ACC112 (cell line): ENCODE data around the gene DHX16.

Experiments
- H2AFZ ChIP-seq: fragments of 200-600 bp; sonication (generic); one replicate; pipeline ENCODE4 v1.6.0; 2017; ENCODE audit warnings: antibody characterized with exemption, low read length; ENCODE audit not compliant: unreplicated experiment
- H3K27ac ChIP-seq: fragments of 200-600 bp; sonication (generic); 2 replicates; pipeline ENCODE4 v1.5.1; 2014; ENCODE audit warnings: low read depth, mild to moderate bottlenecking, antibody characterized with exemption, low read length, moderate library complexity
- H3K27me3 ChIP-seq: fragments of 200-600 bp; sonication (generic); 2 replicates; pipeline ENCODE4 v1.6.1; 2014; ENCODE audit warnings: mild to moderate bottlenecking, antibody characterized with exemption, low read length, moderate library complexity, mixed read lengths; ENCODE audit not compliant: insufficient read depth
- H3K36me3 ChIP-seq: fragments of 200-600 bp; sonication (generic); 2 replicates; pipeline ENCODE4 v1.6.1; 2016; ENCODE audit warnings: mild to moderate bottlenecking, antibody characterized with exemption, low read length, moderate library complexity, mixed read lengths; ENCODE audit not compliant: insufficient read depth
- H3K4me1 ChIP-seq: fragments of 200-600 bp; sonication (generic); one replicate; pipeline ENCODE4 v1.6.1; 2016; ENCODE audit warnings: low read length, mixed read lengths; ENCODE audit not compliant: insufficient read depth, unreplicated experiment, control insufficient read depth
- H3K4me3 ChIP-seq: fragments of 200-600 bp; sonication (generic); 2 replicates; pipeline ENCODE4 v1.5.1; 2014; ENCODE audit warnings: mild to moderate bottlenecking, low read depth, low read length
- H3K79me2 ChIP-seq: fragments of 200-600 bp; sonication (generic); one replicate; pipeline ENCODE4 v1.6.0; 2016; ENCODE audit warnings: low read length; ENCODE audit not compliant: control insufficient read depth, unreplicated experiment, insufficient read depth

The DHX16 gene

GRCh38 chr6:30714263-30714662 lies 41.5 kb upstream of the DHX16 start:
- peaks cover 48% of the 10 kb centered on the region for H3K36me3 ChIP-seq

GRCh38 chr6:30712441-30712945 lies 39.7 kb upstream of the DHX16 start:
- Histone ChIP-seq H2AFZ (no peak overlapping the region), H3K79me2 (peaks cover 20% of the 10 kb centered on the region), H3K27me3 (no peaks in the 10 kb centered on the region), H3K4me1 (peaks cover 10% of the 10 kb centered on the region), H3K4me3 (no peak overlapping the region), H3K36me3 (peaks cover 50% of the 10 kb centered on the region), H3K27ac (no peak overlapping the region)

More at GRCh38 chr6:30714263-30714662, 41.5 kb upstream of the DHX16 start:
- H3K27ac ChIP-seq, result no peak overlapping the region
- H3K4me1 ChIP-seq, result peaks cover 17% of the 10 kb centered on the region
- H3K4me3 ChIP-seq, result no peak overlapping the region
- H3K27me3 ChIP-seq, result no peaks in the 10 kb centered on the region
- peaks cover 29% of the 10 kb centered on the region for H3K79me2 ChIP-seq
- no peak overlapping the region for H2AFZ ChIP-seq

GRCh38 chr6:30711758-30712380 lies 39.1 kb upstream of the DHX16 start:
- peaks cover 50% of the 10 kb centered on the region for H3K36me3 ChIP-seq
- no peaks in the 10 kb centered on the region for H3K27me3 ChIP-seq
- no peak overlapping the region for H3K27ac ChIP-seq
- H3K4me3 ChIP-seq, result no peak overlapping the region
- H3K4me1 ChIP-seq, result peaks cover 10% of the 10 kb centered on the region
- no peak overlapping the region for H2AFZ ChIP-seq
- H3K79me2 ChIP-seq, result peaks cover 19% of the 10 kb centered on the region

GRCh38 chr6:30709101-30709868 lies 36.5 kb upstream of the DHX16 start:
- H3K36me3 ChIP-seq, result peaks cover 41% of the 10 kb centered on the region
- H2AFZ ChIP-seq, result no peak overlapping the region
- H3K27ac ChIP-seq, result no peak overlapping the region
- no peaks in the 10 kb centered on the region for H3K79me2 ChIP-seq
- no peaks in the 10 kb centered on the region for H3K27me3 ChIP-seq
- no peaks in the 10 kb centered on the region for H3K4me1 ChIP-seq
- H3K4me3 ChIP-seq, result no peak overlapping the region

GRCh38 chr6:30707281-30707850 lies 34.6 kb upstream of the DHX16 start:
- no peak overlapping the region for H3K27ac ChIP-seq
- H3K27me3 ChIP-seq, result no peaks in the 10 kb centered on the region
- H3K36me3 ChIP-seq, result peaks cover 31% of the 10 kb centered on the region
- no peaks in the 10 kb centered on the region for H3K4me1 ChIP-seq
- no peak overlapping the region for H3K4me3 ChIP-seq
- no peaks in the 10 kb centered on the region for H3K79me2 ChIP-seq
- H2AFZ ChIP-seq, result no peak overlapping the region

GRCh38 chr6:30705620-30706019 lies 32.8 kb upstream of the DHX16 start:
- H3K27me3 ChIP-seq, result no peaks in the 10 kb centered on the region
- no peak overlapping the region for H2AFZ ChIP-seq
- H3K36me3 ChIP-seq, result peaks cover 14% of the 10 kb centered on the region
- no peaks in the 10 kb centered on the region for H3K4me1 ChIP-seq
- H3K79me2 ChIP-seq, result no peaks in the 10 kb centered on the region
- no peak overlapping the region for H3K4me3 ChIP-seq
- no peak overlapping the region for H3K27ac ChIP-seq

GRCh38 chr6:30703821-30704220 lies 31.0 kb upstream of the DHX16 start:
- no peak overlapping the region for H3K4me3 ChIP-seq
- no peak overlapping the region for H2AFZ ChIP-seq
- H3K27ac ChIP-seq, result no peak overlapping the region
- no peaks in the 10 kb centered on the region for H3K79me2 ChIP-seq
- H3K36me3 ChIP-seq, result peaks cover 10% of the 10 kb centered on the region; the same call in 1 of the 2 replicates
- no peaks in the 10 kb centered on the region for H3K4me1 ChIP-seq
- H3K27me3 ChIP-seq, result no peaks in the 10 kb centered on the region

- Histone ChIP-seq H3K27me3 (no peaks in the 10 kb centered on the region), H3K4me1 (no peaks in the 10 kb centered on the region), H3K36me3 (peaks cover 10% of the 10 kb centered on the region; the same call in 1 of the 2 replicates), H3K79me2 (no peaks in the 10 kb centered on the region), H2AFZ (no peak overlapping the region), H3K27ac (no peak overlapping the region), H3K4me3 (no peak overlapping the region)
Measured at GRCh38 chr6:30703011-30703410, 30.2 kb upstream of the DHX16 start.

GRCh38 chr6:30700340-30700739 lies 27.5 kb upstream of the DHX16 start:
- Histone ChIP-seq H3K27ac (no peak overlapping the region), H3K4me3 (no peak overlapping the region)

GRCh38 chr6:30696432-30696831 lies 23.6 kb upstream of the DHX16 start:
- peaks cover 12% of the 10 kb centered on the region for H3K4me1 ChIP-seq
- no peaks in the 10 kb centered on the region for H3K79me2 ChIP-seq
- no peak overlapping the region for H3K4me3 ChIP-seq
- H3K36me3 ChIP-seq, result 0 out of 2 replicates have a peak, but pooled peaks cover 3% of the 10 kb centered on the region
- H2AFZ ChIP-seq, result no peak overlapping the region
- no peak overlapping the region for H3K27ac ChIP-seq
- H3K27me3 ChIP-seq, result no peaks in the 10 kb centered on the region

More at GRCh38 chr6:30700340-30700739, 27.5 kb upstream of the DHX16 start:
- H3K36me3 ChIP-seq, result peaks cover 10% of the 10 kb centered on the region; the same call in 1 of the 2 replicates
- H3K27me3 ChIP-seq, result no peaks in the 10 kb centered on the region
- H3K79me2 ChIP-seq, result no peaks in the 10 kb centered on the region
- peaks cover 2% of the 10 kb centered on the region for H3K4me1 ChIP-seq
- no peak overlapping the region for H2AFZ ChIP-seq
